Mucosa of descending colon (tissue), 3 donors: Measurements from ENCODE around the gene ARL15. TPM values are rescaled to one million over a fixed set of nuclear protein-coding genes. Genes with fewer than 3 reads are reported as not detected.

ENCODE experiments used
- ATAC-seq: fragments of 200-7000 bp; cut with Tn5 transposase; one replicate; pipeline ENCODE4 v1.9.1; 2020; ENCODE audit warnings: mild to moderate bottlenecking, moderate library complexity
- DNase-seq, 3 donors: peaks; one replicate each; pipeline ENCODE4 v3.0.0-alpha.2; 2020
- H3K36me3 ChIP-seq: fragments of 200-600 bp; one replicate; pipeline ENCODE4 v1.8.0; 2021; ENCODE audit warnings: low read depth, mild to moderate bottlenecking
- H3K4me1 ChIP-seq: fragments of 200-600 bp; one replicate; pipeline ENCODE4 v1.8.0; 2021; ENCODE audit warnings: low read depth, mild to moderate bottlenecking
- H3K4me3 ChIP-seq: fragments of 200-600 bp; one replicate; pipeline ENCODE4 v1.8.0; 2021; ENCODE audit warnings: mild to moderate bottlenecking
- H3K9me3 ChIP-seq: fragments of 200-600 bp; one replicate; pipeline ENCODE4 v1.8.0; 2021; ENCODE audit warnings: mild to moderate bottlenecking
- intact Hi-C, 2 donors: fragments of 100-400 bp; cut with DNase I in 1 of 2; cut with micrococcal nuclease in 1 of 2; formaldehyde crosslinking; loops; one replicate each; pipeline versions ENCODE4 v1.11.0 to v1.11.1; 2022; cut with DNase I, micrococcal nuclease
- total RNA-seq, 3 donors: library from RNA; stranded (reverse); fragmentation: NEBNext Ultra II Directional in 2 of 3; extraction: Animal tissue kit (Norgen Biotek cat#: 25700) in 2 of 3; gene quantifications; one replicate each; pipeline versions ENCODE4 v1.2.1 to v1.2.4, GENCODE V29; 2021 to 2023
- TF ChIP-seq, protein P1 (sequence below): fragments of 200-600 bp; IDR thresholded peaks from one replicate; pipeline ENCODE4 v1.8.0; 2022; ENCODE audit warnings: antibody characterized with exemption, mild to moderate bottlenecking
- donor health status: DM: no; HTN: no; CAD: no; lungs with moderate emphysema.
- donor health status: DM: no; HTN: no; CAD: no.
- donor health status: DM: no; HTN: yes; CAD: no.

ARL15 gene
- total RNA-seq, 3 donors from 2014 or later: 21.2 to 34.8 (median 30.1) TPM

DNA sequence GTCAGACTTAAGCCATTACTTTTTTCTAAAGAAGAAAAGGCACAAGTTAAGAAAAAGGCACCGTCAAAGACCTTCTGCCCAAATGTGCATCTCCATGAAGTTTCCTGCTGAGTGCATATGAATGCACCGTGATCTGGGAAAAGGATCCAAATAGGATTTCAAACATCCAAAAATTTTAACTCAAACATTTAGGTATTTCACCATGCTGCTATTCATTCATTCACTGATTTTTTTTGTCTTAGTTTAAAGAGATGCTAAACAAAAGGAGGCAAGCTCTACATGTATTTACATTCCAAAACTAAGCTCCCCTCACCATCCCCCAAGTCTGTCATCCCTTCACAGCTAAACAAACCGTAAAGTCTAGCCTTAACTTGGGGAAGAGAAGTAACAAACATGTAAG lies 291.9 kb downstream of the ARL15 start:
- intact Hi-C loops: no loop called here
- TF ChIP-seq, protein P1, sequence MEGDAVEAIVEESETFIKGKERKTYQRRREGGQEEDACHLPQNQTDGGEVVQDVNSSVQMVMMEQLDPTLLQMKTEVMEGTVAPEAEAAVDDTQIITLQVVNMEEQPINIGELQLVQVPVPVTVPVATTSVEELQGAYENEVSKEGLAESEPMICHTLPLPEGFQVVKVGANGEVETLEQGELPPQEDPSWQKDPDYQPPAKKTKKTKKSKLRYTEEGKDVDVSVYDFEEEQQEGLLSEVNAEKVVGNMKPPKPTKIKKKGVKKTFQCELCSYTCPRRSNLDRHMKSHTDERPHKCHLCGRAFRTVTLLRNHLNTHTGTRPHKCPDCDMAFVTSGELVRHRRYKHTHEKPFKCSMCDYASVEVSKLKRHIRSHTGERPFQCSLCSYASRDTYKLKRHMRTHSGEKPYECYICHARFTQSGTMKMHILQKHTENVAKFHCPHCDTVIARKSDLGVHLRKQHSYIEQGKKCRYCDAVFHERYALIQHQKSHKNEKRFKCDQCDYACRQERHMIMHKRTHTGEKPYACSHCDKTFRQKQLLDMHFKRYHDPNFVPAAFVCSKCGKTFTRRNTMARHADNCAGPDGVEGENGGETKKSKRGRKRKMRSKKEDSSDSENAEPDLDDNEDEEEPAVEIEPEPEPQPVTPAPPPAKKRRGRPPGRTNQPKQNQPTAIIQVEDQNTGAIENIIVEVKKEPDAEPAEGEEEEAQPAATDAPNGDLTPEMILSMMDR: no peak
- no peak overlapping the region for H3K4me3 ChIP-seq
- DNase-seq: no peak
- ATAC-seq: no peak
- H3K4me1 ChIP-seq: no peaks in the 10 kb centered on the region
- peaks cover 8% of the 10 kb centered on the region for H3K9me3 ChIP-seq
- no peaks in the 10 kb centered on the region for H3K36me3 ChIP-seq

DNA sequence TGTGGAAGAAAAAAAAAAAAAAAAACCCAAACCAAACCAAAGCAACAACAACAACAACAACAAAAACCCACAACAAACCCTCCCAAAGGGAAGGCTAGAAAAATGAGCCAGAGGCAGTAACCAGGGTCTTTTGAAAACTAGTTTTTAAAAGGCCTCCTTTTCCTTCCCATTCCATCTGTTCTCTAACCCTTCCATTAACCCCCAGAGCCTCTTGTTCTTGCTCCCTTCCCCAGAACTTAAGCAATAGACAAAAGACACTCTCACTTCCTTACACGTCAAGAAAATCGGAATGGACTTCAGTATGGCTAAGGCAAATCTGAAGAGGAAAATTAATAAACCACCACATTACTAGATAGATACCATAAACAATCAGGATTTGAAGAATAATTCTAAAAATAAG lies 292.8 kb downstream of the ARL15 start:
- intact Hi-C loops: no loop called here
- no peak for ATAC-seq

GRCh38 chr5:54013556-54014194 lies 296.7 kb downstream of the ARL15 start:
- no peak overlapping the region for H3K4me3 ChIP-seq
- peaks cover 8% of the 10 kb centered on the region for H3K9me3 ChIP-seq
- no peaks in the 10 kb centered on the region for H3K4me1 ChIP-seq
- TF ChIP-seq, protein P1: no peak
- DNase-seq (peak in 1 of 3 donors; percentile 30), ATAC-seq (peak; percentile 56)
- no peaks in the 10 kb centered on the region for H3K36me3 ChIP-seq
- intact Hi-C loops: no loop called here

More for the DNA sequence above, 292.8 kb downstream of the ARL15 start:
- TF ChIP-seq, protein P1: no peak
- no peak overlapping the region for H3K4me3 ChIP-seq
- peaks cover 8% of the 10 kb centered on the region for H3K9me3 ChIP-seq
- DNase-seq: no peak
- H3K4me1 ChIP-seq: no peaks in the 10 kb centered on the region
- H3K36me3 ChIP-seq: no peaks in the 10 kb centered on the region

- Histone ChIP-seq H3K9me3 (peaks cover 8% of the 10 kb centered on the region), H3K36me3 (no peaks in the 10 kb centered on the region), H3K4me3 (no peak overlapping the region), H3K4me1 (no peaks in the 10 kb centered on the region)
- TF ChIP-seq, protein P1: no peak
- ATAC-seq: no peak
- intact Hi-C loops: no loop called here
- DNase-seq: no peak
These were observed 300.5 kb downstream of the ARL15 start for GRCh38 chr5:54009828-54010227.

- TF ChIP-seq, protein P1: no peak
- Histone ChIP-seq H3K4me3 (no peak overlapping the region), H3K36me3 (no peaks in the 10 kb centered on the region), H3K9me3 (peaks cover 3% of the 10 kb centered on the region), H3K4me1 (no peaks in the 10 kb centered on the region)
- intact Hi-C loops: no loop called here
- ATAC-seq: no peak
- no peak for DNase-seq
These were observed 301.0 kb downstream of the ARL15 start for GRCh38 chr5:54009357-54009756.
